HG03103 (cell line): Measurements from ENCODE around the gene CLDN7.
"Not testable (repeated sequence)": the region's sequence is repeated elsewhere in the genome, so short reads cannot be mapped to it uniquely, and the experiment has no call there.

ENCODE experiments used
- ATAC-seq: cut with Tn5 transposase; IDR thresholded peaks from one replicate; pipeline ENCODE4 v1.9.1; 2021; ENCODE audit warnings: low read depth; ENCODE audit not compliant: unreplicated experiment

CLDN7 gene

DNA sequence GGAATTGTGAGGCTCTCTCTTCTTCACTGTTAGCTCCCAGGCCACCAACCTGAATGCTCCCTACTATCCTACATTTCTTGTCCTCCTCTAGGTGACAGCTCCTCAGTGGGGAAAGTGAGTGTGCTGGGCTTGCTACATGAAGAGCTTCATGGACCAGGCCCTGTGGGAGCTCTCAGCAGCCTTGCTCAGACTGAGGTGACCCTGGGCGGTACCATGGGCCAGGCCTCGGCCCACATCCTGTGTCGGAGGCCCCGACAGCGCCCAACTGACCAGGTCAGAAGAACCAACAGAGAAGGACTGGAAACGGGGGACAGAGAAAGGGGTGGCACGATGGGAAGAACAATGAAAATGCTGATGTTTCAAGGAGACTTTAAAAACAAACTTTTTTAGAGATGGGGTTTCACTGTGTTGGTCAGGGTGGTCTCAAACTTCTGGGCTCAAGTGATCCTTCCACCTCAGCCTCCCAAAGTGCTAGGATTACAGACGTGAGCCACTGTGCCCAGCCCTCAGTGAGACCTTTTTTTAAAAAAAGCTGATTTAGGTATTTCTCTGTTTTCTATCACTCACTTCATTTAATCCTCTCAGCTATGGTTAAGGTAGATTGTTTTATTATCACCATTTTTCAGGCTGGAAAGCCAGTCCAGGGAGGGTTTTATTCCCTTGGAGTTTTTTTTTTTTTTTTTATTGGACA is 5.4 kb downstream of the CLDN7 start:
- no peak for ATAC-seq

GRCh38 chr17:7254511-7254910 is 7.8 kb downstream of the CLDN7 start:
- ATAC-seq = no peak

GRCh38 chr17:7253082-7253481 is 9.2 kb downstream of the CLDN7 start:
- ATAC-seq = no peak

DNA sequence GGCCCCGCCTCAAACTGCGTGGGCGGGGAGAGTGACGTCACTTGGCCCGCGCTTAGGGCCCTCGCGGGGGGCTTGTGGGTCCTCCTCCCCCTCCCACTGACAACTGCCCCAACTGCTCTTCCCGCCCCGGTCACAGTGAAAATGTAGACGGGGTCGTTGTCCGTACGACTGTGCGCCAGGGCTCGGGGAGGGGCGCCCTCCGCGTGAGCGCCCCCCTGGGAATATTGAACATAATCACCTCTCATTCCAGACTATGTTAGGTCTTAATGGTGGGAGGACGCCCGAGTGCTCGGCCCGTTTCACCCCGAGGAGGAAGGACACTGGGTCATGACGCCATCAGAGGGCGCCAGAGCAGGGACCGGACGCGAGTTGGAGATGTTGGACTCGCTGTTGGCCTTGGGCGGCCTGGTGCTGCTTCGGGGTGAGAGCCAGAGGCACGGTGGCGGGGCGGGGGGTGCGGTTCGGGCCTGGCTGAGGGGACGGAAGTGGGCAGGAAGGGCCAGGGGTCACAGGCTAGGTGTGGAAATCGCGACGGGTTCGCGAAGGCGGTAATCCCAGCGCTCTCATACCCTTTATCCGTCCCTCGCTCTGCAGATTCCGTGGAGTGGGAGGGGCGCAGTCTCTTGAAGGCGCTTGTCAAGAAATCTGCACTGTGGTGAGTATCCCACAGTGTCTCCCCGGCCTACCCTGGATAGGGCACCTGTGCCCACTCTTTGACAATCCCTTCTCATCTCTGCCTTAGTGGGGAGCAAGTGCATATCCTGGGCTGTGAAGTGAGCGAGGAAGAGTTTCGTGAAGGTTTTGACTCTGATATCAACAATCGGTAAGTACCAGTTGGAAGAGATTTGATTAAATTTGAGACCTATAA is 9.9 kb downstream of the CLDN7 start, which contains the start of gene ELP5:
Gene ELP5, plus strand, starts transcription at position 40 of the 868 bp plus-strand sequence. Its CDS starts 336 bp downstream, at position 376.
- peak; percentile 31 for ATAC-seq

DNA sequence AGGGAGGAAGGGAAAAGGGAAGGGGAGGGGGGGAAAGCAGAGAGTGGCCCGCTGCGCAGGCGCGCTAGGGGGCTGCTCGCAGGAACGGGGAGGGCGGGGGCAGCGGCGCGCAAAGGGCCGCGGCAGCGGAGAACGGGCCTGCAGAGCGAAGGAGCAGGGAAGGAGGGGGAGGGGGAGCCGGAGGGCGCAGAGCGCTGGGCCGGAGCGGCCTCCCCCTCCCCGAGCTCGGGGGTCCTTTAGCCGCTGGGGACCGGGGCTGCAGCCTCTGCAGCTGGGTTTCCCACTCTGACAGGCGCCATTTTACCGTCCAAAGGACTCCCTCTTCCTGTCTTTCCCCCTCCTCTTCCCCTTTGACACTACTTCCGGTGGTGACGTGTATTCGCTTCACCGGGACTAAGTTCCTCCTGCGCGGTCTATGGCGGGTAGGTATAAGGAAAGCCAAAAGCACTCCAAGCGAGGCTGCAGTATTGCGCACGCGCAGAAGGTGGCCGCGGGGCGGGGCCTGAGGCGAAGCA is 10.6 kb downstream of the CLDN7 start, which contains the start of gene CTDNEP1:
Gene CTDNEP1, minus strand, starts transcription at position 74 of the 515 bp plus-strand sequence. CDS start 438 bp downstream, outside the sequence.
- ATAC-seq = peak; percentile 78

- no peak for ATAC-seq
These were observed 11.3 kb downstream of the CLDN7 start for GRCh38 chr17:7250695-7251627.

DNA sequence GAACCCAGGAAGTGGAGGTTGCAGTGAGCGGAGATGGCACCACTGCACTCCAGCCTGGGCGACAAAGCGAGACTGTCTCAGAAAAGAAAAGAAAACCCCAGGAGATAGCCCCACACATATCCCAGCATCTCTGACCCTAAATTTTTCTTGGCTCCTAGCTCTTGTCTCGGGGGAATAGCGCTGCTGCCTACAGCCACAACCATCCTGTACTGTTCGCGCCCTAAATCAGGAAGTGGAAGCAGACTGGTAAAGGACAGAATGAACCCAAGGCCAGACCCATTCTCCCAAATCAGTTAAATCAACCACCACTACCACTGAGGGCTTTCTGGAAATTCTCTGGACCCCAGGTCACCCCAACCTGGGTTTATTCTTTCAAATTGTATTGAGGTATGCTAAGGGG is 12.4 kb downstream of the CLDN7 start:
- ATAC-seq = no peak

DNA sequence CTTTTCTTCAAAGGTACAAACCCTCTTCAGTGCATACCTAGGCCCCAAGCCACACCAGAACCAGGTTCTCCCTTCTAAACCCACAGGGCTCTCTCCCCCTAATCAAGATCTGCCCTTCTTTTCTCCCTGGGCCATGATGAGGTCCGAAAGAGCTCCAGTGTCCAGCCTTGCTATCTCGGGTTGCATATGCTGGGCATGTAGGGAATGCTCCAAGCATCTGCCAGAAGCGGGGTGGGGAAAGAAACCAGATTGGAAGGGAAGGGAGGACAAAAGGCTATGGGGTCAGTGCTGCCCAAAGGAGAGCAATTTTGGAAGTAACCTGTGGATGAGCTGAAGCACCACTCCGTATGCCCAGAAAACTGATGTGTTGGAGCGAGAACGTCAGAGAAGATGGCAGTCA is 13.1 kb downstream of the CLDN7 start:
- ATAC-seq = no peak

GRCh38 chr17:7248796-7249195 is 13.5 kb downstream of the CLDN7 start:
- no peak for ATAC-seq

GRCh38 chr17:7246779-7247178 is 15.5 kb downstream of the CLDN7 start:
- no peak for ATAC-seq

DNA sequence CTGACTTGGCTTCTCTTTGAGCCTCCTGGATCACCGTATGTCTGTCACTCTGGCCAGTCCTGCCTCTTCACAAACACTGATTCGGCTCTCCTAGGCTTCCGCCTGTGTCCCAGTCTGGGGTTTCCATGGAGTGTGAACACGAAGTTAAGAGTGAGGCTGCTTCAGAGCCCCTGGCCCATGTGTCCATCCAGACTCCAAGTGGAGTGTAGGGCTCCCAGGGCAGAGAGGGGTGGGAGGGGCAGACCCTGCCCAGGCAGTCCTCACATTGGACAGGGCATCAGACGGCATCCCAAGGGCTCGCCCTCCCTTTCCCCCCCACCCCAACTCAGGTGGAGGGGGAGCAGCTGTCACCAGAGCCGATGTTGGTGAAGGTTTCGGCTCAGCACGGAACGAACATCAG is 18.4 kb downstream of the CLDN7 start:
- ATAC-seq = not testable (repeated sequence)

DNA sequence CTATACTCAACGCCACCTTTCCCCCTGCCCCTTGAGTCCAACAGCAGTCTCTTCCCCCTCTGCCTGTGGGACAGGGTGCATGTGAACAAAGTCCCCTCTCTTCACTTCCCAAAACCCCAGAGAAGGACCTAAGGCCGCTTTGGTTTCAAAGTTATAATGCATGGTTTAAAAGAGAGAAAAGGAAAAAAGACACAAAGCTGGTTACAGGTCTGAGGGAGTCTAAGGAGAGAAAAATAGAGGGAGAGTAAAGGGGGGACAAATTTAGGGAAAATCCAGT is 18.9 kb downstream of the CLDN7 start:
- no peak for ATAC-seq

DNA sequence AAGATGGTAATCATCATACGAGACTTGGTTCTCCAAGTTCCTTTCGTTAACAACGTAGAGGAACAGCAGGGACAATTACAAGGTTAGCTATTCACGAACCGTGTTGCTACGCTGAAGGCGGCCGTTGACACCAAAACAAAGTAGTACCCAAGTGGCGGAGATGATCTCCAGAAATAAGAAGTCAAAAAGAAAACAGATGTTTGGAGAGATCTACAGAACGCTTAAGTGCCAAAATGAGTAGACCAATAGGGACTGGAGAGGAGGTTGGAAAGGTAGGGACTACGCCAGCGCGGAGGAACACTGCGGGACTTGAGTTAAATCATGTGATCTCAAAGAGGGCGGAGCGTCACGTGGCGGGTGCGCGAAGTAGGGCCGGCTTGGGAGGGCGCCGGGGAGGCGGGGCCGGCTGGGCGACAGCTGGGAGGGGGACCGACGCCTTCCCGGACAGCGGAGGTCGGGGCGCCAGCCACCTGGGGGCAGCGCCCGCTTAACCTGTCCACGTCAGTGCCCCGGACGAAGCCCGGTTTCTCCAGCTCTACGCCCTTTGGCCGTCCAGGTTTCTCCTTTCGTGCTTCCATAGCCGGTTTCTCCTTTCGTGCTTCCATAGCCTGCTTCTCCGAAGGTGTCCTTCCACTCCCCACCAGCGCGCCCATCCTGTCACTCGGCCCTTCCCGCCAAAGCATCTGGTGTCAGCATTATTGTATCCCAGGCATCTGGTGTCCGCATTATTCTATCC is 19.4 kb downstream of the CLDN7 start:
- no peak for ATAC-seq

DNA sequence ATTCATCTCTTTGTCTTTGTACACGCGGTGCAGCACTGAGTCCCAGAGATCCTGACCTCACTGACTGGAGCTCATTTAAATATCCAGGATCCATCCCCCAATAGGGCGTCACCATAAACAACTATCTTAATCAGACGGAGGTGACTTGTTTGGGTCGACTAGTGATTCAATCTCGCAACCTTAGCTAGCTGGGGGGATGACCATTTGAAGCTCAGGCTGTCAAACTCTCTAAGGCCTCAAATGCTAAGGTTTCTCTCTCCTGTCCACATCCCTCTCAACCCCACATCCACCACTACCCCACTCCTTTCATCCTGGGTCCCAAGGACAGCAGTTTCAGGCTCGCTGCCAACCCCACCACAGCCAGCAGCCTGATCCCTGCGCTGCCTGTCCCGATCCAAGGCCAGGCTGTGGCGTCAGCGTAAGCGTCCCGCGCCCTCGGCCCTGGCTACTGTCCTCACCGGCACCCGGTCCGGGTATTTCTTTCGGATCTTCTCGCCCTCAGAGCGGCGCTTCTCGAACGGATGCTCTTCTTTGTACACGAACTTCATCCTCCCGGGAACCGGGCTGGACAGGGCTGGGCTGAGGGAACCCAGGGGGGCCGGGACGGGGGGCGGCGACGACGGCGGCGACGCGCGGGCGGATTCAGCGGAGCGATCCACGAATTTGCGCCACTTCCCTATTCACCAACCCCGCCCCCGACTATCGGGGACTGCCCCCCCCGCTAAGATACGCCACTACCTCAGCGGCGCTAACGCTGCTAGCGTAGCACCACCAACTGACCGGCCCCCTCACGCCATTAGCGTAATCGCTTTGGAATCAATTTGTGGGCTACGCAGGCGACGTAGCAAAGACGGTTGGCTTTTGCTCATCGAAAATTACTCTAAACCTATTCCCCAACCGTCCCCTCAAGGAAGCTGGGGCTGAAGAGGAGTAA is 20.2 kb downstream of the CLDN7 start, which contains the start of gene GABARAP:
Gene GABARAP, minus strand, starts transcription at position 667 of the 934 bp plus-strand sequence. Its CDS starts 119 bp downstream, at position 548.
- ATAC-seq = no peak

- ATAC-seq = no peak
These were observed 21.1 kb downstream of the CLDN7 start for GRCh38 chr17:7241090-7241733.

DNA sequence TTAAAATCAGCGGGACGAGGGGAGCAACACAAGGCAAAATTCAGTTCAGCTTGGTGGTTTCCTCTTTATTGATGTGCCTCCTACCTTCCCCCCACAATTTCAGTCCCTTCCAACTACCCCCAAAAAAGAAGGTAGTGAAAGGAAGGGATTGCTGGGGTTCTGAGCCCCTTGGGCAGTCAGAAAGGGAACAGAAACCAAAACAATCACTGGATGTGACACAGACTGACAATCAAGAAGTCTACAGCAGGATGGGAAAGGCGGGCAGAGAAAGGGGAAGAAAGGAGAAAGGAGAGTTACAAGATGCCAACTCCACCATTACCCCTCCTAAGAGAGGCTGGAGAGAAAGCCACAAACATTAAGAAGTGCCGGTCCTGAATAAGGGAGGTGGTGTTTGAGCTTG is 21.9 kb downstream of the CLDN7 start:
- ATAC-seq = no peak

- ATAC-seq = peak; percentile 45
These were observed 22.9 kb downstream of the CLDN7 start, which contains the start of gene PHF23 for GRCh38 chr17:7239091-7240027. TSS of gene PHF23 (minus strand) at chr17:7239457. CDS start at chr17:7239279, 178 bp downstream.
